DMS153 treated with DMSO at 0.1 percent for 48 hours (cell line): ENCODE measurements around the gene CRMP1.

Experiments
- DNase-seq: peaks from one replicate; lab custom pipeline; 2025; ENCODE audit not compliant: unreplicated experiment; lab: John Stamatoyannopoulos, UW

Gene CRMP1

GRCh38 chr4:5921101-5921980, 28.5 kb upstream of the CRMP1 start:
- no peak for DNase-seq

GRCh38 chr4:5919571-5919970, 26.7 kb upstream of the CRMP1 start:
- no peak for DNase-seq

- no peak for DNase-seq
Observed at GRCh38 chr4:5919044-5919443, 26.2 kb upstream of the CRMP1 start.

GRCh38 chr4:5918331-5918985, 25.6 kb upstream of the CRMP1 start:
- no peak for DNase-seq

GRCh38 chr4:5917672-5918071, 24.8 kb upstream of the CRMP1 start:
- DNase-seq = no peak

GRCh38 chr4:5916229-5916628, 23.3 kb upstream of the CRMP1 start:
- DNase-seq = no peak

GRCh38 chr4:5913454-5913853, 20.6 kb upstream of the CRMP1 start:
- no peak for DNase-seq

- no peak for DNase-seq
Observed at GRCh38 chr4:5912614-5913019, 19.7 kb upstream of the CRMP1 start.

- no peak for DNase-seq
Observed at GRCh38 chr4:5908876-5909427, 16.1 kb upstream of the CRMP1 start.

- no peak for DNase-seq
Observed at GRCh38 chr4:5906191-5906590, 13.3 kb upstream of the CRMP1 start.

GRCh38 chr4:5905714-5906113, 12.8 kb upstream of the CRMP1 start:
- DNase-seq = no peak

- no peak for DNase-seq
Observed at GRCh38 chr4:5900844-5901243, 8.0 kb upstream of the CRMP1 start.

- DNase-seq = no peak
Observed at GRCh38 chr4:5899881-5900280, 7.0 kb upstream of the CRMP1 start.

- no peak for DNase-seq
Observed at GRCh38 chr4:5899396-5899795, 6.5 kb upstream of the CRMP1 start.

GRCh38 chr4:5897674-5898073, 4.8 kb upstream of the CRMP1 start:
- no peak for DNase-seq

- DNase-seq = no peak
Observed at GRCh38 chr4:5895287-5895686, 2.4 kb upstream of the CRMP1 start.

GRCh38 chr4:5894266-5894665, 1.4 kb upstream of the CRMP1 start:
- DNase-seq = no peak

- no peak for DNase-seq
Observed at GRCh38 chr4:5893591-5893990, 705 bp upstream of the CRMP1 start.

GRCh38 chr4:5892323-5893003, 423 bp downstream of the CRMP1 start:
- DNase-seq = no peak

GRCh38 chr4:5891563-5892322, 1.1 kb downstream of the CRMP1 start:
- DNase-seq = no peak
